ENCODE measurements around the gene IKBKG.
A peak's percentile ranks its signal among the peaks of the same experiment; 100 is the strongest.
"Not testable (repeated sequence)": the region's sequence is repeated elsewhere in the genome, so short reads cannot be mapped to it uniquely, and the experiment has no call there.

The IKBKG gene

DNA sequence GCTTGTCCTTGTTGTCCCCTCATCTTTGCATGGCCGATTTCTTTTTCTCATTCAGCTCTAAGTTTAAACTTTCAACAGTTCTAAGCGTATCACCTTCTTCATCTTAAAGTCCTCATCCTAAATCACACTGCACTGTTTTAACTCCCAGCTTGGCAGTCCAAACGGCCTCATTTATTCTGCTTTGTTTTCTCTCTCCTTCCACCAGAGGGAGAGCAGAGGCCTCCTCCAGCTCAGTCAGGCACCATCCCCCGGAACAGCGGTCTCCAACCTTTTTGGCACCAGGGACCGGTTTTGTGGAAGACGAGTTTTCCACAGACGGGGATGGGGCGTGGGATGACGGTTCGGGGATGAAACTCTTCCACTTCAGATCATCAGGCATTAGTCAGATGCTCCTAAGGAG is 22.9 kb downstream of the IKBKG start:
- H3K27ac ChIP-seq (ENCODE audit: low read depth, low read length); H3K9ac ChIP-seq (ENCODE audit: low read depth, low read length); H3K9me3 ChIP-seq (ENCODE audit: control insufficient read depth, insufficient read depth, low read length); H3K4me1 ChIP-seq (ENCODE audit: control insufficient read depth, insufficient read depth, low read length); H3K36me3 ChIP-seq (ENCODE audit: control insufficient read depth, insufficient read depth, low read length); H3K27me3 ChIP-seq (ENCODE audit: control insufficient read depth, insufficient read depth, low read length); H3K4me3 ChIP-seq (ENCODE audit: low read depth, low read length): not testable (repeated sequence)

DNA sequence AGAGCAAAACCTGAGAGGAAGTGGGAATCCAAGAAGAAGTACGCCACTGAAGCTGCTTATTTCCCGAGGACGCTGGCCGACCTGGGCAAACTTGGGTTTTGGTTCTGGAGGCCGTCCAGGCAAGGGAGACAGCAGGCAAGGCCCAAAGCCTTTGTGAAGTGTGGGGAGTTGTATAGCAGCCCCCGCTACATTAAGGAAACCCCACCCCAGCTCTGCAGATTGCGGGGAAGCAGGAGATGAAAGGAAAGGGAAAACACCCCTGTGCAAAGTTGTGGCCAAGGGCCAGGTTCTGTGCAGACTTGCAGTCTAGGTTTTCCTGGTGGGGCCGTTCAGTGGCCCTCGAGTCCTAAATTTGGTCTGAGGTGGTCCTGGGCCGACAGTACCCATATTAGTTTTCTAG is 25.6 kb downstream of the IKBKG start:
- H3K9ac ChIP-seq (ENCODE audit: low read depth, low read length); H3K9me3 ChIP-seq (ENCODE audit: control insufficient read depth, insufficient read depth, low read length); H3K27ac ChIP-seq (ENCODE audit: low read depth, low read length); H3K27me3 ChIP-seq (ENCODE audit: control insufficient read depth, insufficient read depth, low read length); H3K4me1 ChIP-seq (ENCODE audit: control insufficient read depth, insufficient read depth, low read length); H3K4me3 ChIP-seq (ENCODE audit: low read depth, low read length); H3K36me3 ChIP-seq (ENCODE audit: control insufficient read depth, insufficient read depth, low read length): not testable (repeated sequence)

DNA sequence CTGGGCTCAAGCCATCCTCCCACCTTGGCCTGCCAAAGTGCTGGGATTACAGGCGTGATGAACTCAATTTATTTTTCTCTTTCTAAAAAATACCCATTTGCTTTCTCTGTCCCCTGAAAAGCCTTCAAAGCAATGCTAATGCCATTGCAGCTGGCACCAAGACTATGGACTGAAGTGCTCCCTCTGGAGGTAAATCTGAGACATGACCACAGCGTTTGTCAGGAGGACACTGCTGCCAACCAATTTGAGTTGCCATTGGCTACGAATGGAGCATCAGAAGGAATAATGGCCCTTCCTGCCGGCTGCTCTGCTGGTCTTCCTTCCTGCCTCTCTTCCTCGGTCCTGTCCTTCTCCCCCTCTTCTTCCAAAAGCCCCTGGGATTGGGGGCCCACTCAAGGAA is 27.7 kb downstream of the IKBKG start:
- not testable (repeated sequence) for H3K36me3 ChIP-seq (ENCODE audit: control insufficient read depth, insufficient read depth, low read length); H3K4me3 ChIP-seq (ENCODE audit: low read depth, low read length); H3K9me3 ChIP-seq (ENCODE audit: control insufficient read depth, insufficient read depth, low read length); H3K27ac ChIP-seq (ENCODE audit: low read depth, low read length); H3K27me3 ChIP-seq (ENCODE audit: control insufficient read depth, insufficient read depth, low read length); H3K4me1 ChIP-seq (ENCODE audit: control insufficient read depth, insufficient read depth, low read length); H3K9ac ChIP-seq (ENCODE audit: low read depth, low read length)

DNA sequence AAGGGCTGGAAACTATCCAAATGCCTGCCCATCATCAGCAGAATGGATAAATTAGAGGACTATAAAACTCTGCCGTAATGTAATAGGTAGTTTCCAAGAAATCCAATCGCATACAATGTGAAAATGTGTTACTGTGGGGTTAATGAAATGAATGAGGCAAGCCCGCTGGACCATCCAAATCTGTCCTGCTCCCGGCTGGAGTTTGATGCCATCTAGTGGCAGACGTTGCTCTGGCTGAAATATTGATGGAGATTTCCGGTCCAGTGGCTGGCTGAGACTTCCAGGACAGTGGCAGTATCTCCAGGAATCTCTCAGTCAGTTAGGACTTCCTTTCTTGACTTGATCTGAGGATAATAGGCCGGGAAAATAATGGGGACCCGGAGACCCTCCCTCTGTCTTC is 35.6 kb downstream of the IKBKG start:
- H3K27me3 ChIP-seq (ENCODE audit: control insufficient read depth, insufficient read depth, low read length); H3K27ac ChIP-seq (ENCODE audit: low read depth, low read length); H3K9ac ChIP-seq (ENCODE audit: low read depth, low read length); H3K36me3 ChIP-seq (ENCODE audit: control insufficient read depth, insufficient read depth, low read length); H3K4me1 ChIP-seq (ENCODE audit: control insufficient read depth, insufficient read depth, low read length); H3K9me3 ChIP-seq (ENCODE audit: control insufficient read depth, insufficient read depth, low read length); H3K4me3 ChIP-seq (ENCODE audit: low read depth, low read length): not testable (repeated sequence)

DNA sequence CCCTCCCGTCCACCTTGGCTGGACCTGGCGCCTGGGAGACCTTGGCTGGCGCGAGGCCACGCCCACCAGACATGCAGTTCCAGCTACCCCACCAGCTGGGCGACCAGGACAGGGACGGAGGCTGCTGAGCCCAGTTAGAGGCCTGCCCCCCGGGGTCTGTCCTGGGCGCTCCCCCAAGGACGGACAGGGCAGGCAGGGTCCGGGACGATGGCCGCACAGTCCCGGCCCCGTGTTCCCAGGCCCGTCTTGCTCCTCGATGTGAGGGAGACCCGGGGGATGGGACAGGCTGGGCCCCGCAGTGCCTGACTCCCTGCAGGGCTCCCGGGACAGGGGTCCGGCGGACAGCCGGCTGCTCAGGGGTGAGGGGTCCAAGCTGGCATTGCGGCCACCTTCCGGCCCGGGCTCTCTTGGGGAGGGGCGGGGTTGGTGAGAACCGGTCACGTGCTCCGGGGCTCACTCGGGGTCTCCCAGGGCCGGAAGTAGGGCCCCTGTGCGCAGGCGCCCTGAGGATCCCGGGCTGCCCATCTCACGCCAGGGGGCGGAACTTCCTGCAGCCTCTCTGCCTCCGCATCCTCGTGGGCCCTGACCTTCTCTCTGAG is 37.3 kb downstream of the IKBKG start, which contains the start of gene CTAG1A:
Gene CTAG1A (plus strand): TSS at position 549 of the 599 bp plus-strand sequence. CDS start 74 bp downstream, outside the sequence.
- H3K27me3 ChIP-seq (ENCODE audit: control insufficient read depth, insufficient read depth, low read length); H3K9me3 ChIP-seq (ENCODE audit: control insufficient read depth, insufficient read depth, low read length); H3K27ac ChIP-seq (ENCODE audit: low read depth, low read length); H3K36me3 ChIP-seq (ENCODE audit: control insufficient read depth, insufficient read depth, low read length); H3K9ac ChIP-seq (ENCODE audit: low read depth, low read length); H3K4me1 ChIP-seq (ENCODE audit: control insufficient read depth, insufficient read depth, low read length); H3K4me3 ChIP-seq (ENCODE audit: low read depth, low read length): not testable (repeated sequence)

DNA sequence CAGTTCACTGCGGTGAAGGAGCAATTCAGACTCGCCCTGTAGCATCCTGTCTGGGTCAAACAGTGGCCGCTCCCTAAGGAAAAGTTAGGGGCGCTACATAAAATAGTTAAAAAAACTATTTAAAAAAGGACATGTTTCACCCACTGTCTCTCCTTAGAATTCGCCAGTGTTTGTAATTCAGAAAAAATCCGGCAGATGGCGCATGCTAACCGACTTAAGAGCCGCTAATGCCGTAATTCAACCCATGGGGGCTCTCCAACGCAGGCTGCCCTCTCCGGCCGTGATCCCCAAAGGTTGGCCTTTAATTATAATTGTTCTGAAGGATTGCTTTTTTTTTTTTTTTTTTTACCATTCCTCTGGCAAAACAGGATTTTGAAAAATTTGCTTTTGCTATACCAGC is 43.0 kb downstream of the IKBKG start:
- H3K27me3 ChIP-seq (ENCODE audit: control insufficient read depth, insufficient read depth, low read length); H3K27ac ChIP-seq (ENCODE audit: low read depth, low read length); H3K4me1 ChIP-seq (ENCODE audit: control insufficient read depth, insufficient read depth, low read length); H3K4me3 ChIP-seq (ENCODE audit: low read depth, low read length); H3K9ac ChIP-seq (ENCODE audit: low read depth, low read length); H3K36me3 ChIP-seq (ENCODE audit: control insufficient read depth, insufficient read depth, low read length): not testable (repeated sequence)
- peaks cover 30% of the 10 kb centered on the region for H3K9me3 ChIP-seq (ENCODE audit: control insufficient read depth, insufficient read depth, low read length)

DNA sequence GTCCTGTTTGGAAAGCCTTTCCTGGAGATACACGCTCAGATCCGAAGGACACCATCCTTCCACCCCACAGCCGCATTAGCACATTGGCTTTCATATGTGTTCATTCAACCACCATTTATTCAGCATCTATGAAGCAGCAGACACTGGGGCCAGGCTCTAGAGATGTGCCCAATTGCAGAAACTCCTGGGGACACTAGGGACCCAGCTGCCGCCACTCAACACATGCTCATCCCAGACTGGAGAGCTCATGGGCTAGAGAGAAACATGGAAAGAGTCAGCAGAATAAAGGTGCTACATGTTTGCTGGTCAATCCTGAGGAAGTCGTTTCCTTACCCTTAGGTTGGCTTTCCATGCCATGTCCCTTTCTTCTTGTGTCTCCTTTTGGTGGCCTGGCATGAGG is 45.1 kb downstream of the IKBKG start:
- H3K4me3 ChIP-seq (ENCODE audit: low read depth, low read length): no peak overlapping the region
- H3K27ac ChIP-seq (ENCODE audit: low read depth, low read length): no peak overlapping the region
- H3K4me1 ChIP-seq (ENCODE audit: control insufficient read depth, insufficient read depth, low read length): peaks cover 8% of the 10 kb centered on the region
- no peaks in the 10 kb centered on the region for H3K36me3 ChIP-seq (ENCODE audit: control insufficient read depth, insufficient read depth, low read length)
- peaks cover 33% of the 10 kb centered on the region for H3K9me3 ChIP-seq (ENCODE audit: control insufficient read depth, insufficient read depth, low read length)
- no peak overlapping the region for H3K9ac ChIP-seq (ENCODE audit: low read depth, low read length)
- H3K27me3 ChIP-seq (ENCODE audit: control insufficient read depth, insufficient read depth, low read length): no peaks in the 10 kb centered on the region

DNA sequence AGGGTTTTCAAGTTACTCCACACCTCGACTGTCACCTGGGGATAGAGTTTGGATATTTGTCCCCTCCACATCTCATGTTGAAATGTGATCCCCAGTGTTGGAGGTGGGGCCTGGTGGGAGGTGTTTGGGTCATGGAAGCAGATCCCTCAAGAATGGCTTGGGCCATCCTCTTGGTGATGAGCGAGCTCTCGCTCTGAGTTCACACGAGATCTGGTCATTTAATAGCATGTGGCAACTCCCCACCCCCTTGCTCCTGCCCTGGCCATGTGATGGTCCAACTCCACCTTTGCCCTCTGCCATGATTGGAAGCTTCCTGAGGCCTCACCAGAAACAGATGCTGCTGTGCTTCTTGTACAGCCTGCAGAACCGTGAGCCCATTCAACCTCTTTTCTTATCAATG is 45.8 kb downstream of the IKBKG start:
- Histone ChIP-seq H3K27me3 (ENCODE audit: control insufficient read depth, insufficient read depth, low read length) (no peaks in the 10 kb centered on the region), H3K36me3 (ENCODE audit: control insufficient read depth, insufficient read depth, low read length) (no peaks in the 10 kb centered on the region), H3K9me3 (ENCODE audit: control insufficient read depth, insufficient read depth, low read length) (peaks cover 40% of the 10 kb centered on the region), H3K27ac (ENCODE audit: low read depth, low read length) (no peak overlapping the region), H3K4me3 (ENCODE audit: low read depth, low read length) (no peak overlapping the region), H3K9ac (ENCODE audit: low read depth, low read length) (no peak overlapping the region), H3K4me1 (ENCODE audit: control insufficient read depth, insufficient read depth, low read length) (peaks cover 8% of the 10 kb centered on the region)

DNA sequence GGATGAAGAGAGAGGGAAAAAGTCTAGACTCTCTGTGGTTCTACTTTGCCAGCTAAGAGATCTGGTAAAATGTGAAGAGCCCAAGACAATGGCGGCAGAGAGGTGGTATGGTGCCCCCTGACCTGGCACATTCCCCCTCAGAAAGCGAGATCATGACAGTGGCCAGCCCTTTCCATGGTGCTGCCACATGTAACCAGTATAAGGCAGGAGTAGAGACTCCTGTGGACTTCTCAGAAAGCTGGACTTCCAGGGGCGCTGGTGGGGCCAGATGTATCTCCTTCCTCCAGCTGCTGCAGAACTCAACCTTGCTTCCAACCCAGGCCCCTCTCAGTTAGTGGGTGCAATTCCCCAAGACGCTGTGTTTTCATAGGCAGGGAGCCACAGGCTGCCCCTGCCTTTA is 47.1 kb downstream of the IKBKG start:
- peaks cover 45% of the 10 kb centered on the region for H3K9me3 ChIP-seq (ENCODE audit: control insufficient read depth, insufficient read depth, low read length)
- H3K27ac ChIP-seq (ENCODE audit: low read depth, low read length): no peak overlapping the region
- no peaks in the 10 kb centered on the region for H3K36me3 ChIP-seq (ENCODE audit: control insufficient read depth, insufficient read depth, low read length)
- no peaks in the 10 kb centered on the region for H3K27me3 ChIP-seq (ENCODE audit: control insufficient read depth, insufficient read depth, low read length)
- H3K4me3 ChIP-seq (ENCODE audit: low read depth, low read length): no peak overlapping the region
- H3K4me1 ChIP-seq (ENCODE audit: control insufficient read depth, insufficient read depth, low read length): peaks cover 8% of the 10 kb centered on the region
- H3K9ac ChIP-seq (ENCODE audit: low read depth, low read length): no peak overlapping the region

DNA sequence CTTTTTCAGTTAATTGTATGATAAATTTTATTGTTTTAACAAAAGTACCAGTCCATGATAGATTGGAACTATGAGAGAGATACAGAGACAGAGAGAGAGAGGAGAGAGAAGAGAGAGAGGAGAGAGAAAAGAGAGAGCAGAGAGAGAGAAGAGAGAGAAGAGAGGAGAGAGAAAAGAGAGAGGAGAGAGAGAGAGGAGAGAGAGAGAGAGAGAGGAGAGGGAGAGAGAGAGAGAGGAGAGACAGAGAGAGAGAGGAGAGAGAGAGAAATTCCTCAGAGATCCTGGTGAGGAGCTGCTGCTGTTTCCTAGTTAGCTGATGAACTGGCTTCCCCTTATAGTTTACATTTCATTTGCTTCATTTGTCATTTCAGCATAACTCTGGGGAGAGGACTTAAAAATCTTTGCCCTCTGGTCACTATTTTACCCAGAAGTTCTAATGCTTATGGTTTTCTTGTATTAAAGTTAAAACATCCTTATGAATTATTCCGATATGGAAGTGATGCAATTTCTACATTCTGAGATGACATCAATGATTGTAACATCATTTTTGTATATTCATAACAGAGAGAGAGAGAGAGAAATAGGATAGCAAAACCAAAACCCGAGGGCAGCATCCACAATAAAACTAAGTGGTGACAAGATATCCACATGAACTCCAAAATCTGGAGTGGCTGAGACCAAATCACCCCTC is 48.3 kb downstream of the IKBKG start:
- no peaks in the 10 kb centered on the region for H3K36me3 ChIP-seq (ENCODE audit: control insufficient read depth, insufficient read depth, low read length)
- peak overlapping the region; percentile 6; the same call in 1 of the 2 replicates for H3K4me3 ChIP-seq (ENCODE audit: low read depth, low read length)
- no peaks in the 10 kb centered on the region for H3K27me3 ChIP-seq (ENCODE audit: control insufficient read depth, insufficient read depth, low read length)
- H3K9me3 ChIP-seq (ENCODE audit: control insufficient read depth, insufficient read depth, low read length): peaks cover 53% of the 10 kb centered on the region
- peak overlapping the region; percentile 60 for H3K27ac ChIP-seq (ENCODE audit: low read depth, low read length)
- H3K9ac ChIP-seq (ENCODE audit: low read depth, low read length): no peak overlapping the region
- peaks cover 8% of the 10 kb centered on the region for H3K4me1 ChIP-seq (ENCODE audit: control insufficient read depth, insufficient read depth, low read length)

DNA sequence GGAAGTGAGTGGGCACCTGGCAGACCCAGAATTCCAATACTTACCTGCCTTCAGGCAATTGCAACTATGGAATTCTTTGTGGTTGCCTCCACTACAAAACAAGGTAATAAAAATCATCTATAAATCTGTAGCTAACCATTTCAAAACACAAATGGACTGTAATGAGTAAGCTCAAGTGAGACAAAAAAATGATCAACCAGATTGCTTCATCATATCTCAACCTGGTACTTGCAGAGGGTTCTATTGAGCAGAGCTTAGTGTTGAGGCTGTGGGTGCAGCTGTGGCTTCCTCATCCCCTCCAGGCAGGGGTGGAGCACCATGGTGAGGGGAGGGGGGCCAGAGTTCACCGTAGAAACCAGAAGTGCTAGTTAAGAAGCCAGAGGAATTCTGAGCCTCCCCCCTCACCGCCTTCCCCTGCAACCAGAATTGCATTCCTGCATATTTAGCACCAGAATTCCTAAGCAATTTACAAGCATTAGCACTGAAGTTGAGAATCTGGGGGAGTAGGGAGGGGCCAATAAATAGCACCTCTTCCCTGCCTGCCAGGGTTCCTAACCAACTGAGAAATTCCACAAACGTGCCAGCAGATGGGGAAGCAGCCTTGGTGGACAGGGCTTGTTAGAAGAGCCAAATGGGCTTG is 49.0 kb downstream of the IKBKG start:
- Histone ChIP-seq H3K4me1 (ENCODE audit: control insufficient read depth, insufficient read depth, low read length) (peaks cover 8% of the 10 kb centered on the region), H3K9me3 (ENCODE audit: control insufficient read depth, insufficient read depth, low read length) (peaks cover 53% of the 10 kb centered on the region), H3K4me3 (ENCODE audit: low read depth, low read length) (peak overlapping the region; percentile 6; the same call in 1 of the 2 replicates), H3K27ac (ENCODE audit: low read depth, low read length) (peak overlapping the region; percentile 60), H3K9ac (ENCODE audit: low read depth, low read length) (no peak overlapping the region), H3K27me3 (ENCODE audit: control insufficient read depth, insufficient read depth, low read length) (no peaks in the 10 kb centered on the region), H3K36me3 (ENCODE audit: control insufficient read depth, insufficient read depth, low read length) (no peaks in the 10 kb centered on the region)

Measured in HUES48 (cell line).